Suprapubic skin (tissue), 4 donors: ENCODE data around the gene NEK10. TPM values are rescaled to one million over a fixed set of nuclear protein-coding genes. Genes with fewer than 3 reads are reported as not detected.
"Not testable (repeated sequence)": the region's sequence is repeated elsewhere in the genome, so short reads cannot be mapped to it uniquely, and the experiment has no call there.

Experiments used
- DNase-seq, 2 donors: peaks; one replicate each; pipeline ENCODE4 v3.0.0-alpha.2; 2019; ENCODE audit warnings: low spot score in 2 of 2
- H3K27ac ChIP-seq: fragments of 200-600 bp; sonication (generic); one replicate; pipeline ENCODE4 v1.5.1; 2019
- H3K27me3 ChIP-seq: fragments of 200-600 bp; sonication (generic); one replicate; pipeline ENCODE4 v1.5.1; 2019
- H3K36me3 ChIP-seq: fragments of 200-600 bp; sonication (generic); one replicate; pipeline ENCODE4 v1.5.1; 2019
- H3K4me1 ChIP-seq: fragments of 200-600 bp; sonication (generic); one replicate; pipeline ENCODE4 v1.5.1; 2019
- H3K4me3 ChIP-seq: fragments of 200-600 bp; sonication (generic); one replicate; pipeline ENCODE4 v1.5.1; 2019; ENCODE audit warnings: mild to moderate bottlenecking
- H3K9me3 ChIP-seq: fragments of 200-600 bp; sonication (generic); one replicate; pipeline ENCODE4 v1.5.1; 2019
- CTCF ChIP-seq, 2 donors: fragments of 200-600 bp in 1 of 2; fragments of 450-650 bp in 1 of 2; sonication (generic) in 1 of 2; IDR thresholded peaks; one replicate each; pipeline ENCODE4 v1.5.1; 2016 to 2019; ENCODE audit warnings: antibody characterized with exemption in 2 of 2, mild to moderate bottlenecking in 1 of 2, moderate library complexity in 1 of 2
- EP300 ChIP-seq: sonication (generic); formaldehyde crosslinking; IDR thresholded peaks from one replicate; pipeline ENCODE4 v1.6.1; 2017; ENCODE audit warnings: antibody characterized with exemption
- POLR2A ChIP-seq, 2 donors: fragments of 450-650 bp; IDR thresholded peaks; one replicate each; pipeline ENCODE4 v1.6.1; 2017; ENCODE audit warnings: antibody characterized with exemption in 2 of 2, mild to moderate bottlenecking in 2 of 2, moderate library complexity in 2 of 2
- POLR2AphosphoS5 ChIP-seq, 3 donors: sonication (generic); formaldehyde crosslinking; IDR thresholded peaks; one replicate each; pipeline ENCODE4 v1.6.1; 2017; ENCODE audit warnings: antibody characterized with exemption in 3 of 3
- WGBS: methylation state at CpG from one replicate; pipeline ENCODE4 v1.1.5; 2018; 5-methylcytosine and 5-hydroxymethylcytosine counted together
- total RNA-seq, 4 donors: library from RNA; depleted of rRNA; stranded (reverse); fragments of >200 nt; gene quantifications; one replicate each; pipeline ENCODE4 v1.1.0, GENCODE V29; 2016

The NEK10 gene
- 1 to 10 TPM in 3 of 4 donors, not detected in 1; 2.4 to 3.4 (median 3.0) TPM for total RNA-seq

GRCh38 chr3:27368831-27369607, at the start of gene NEK10:
Gene NEK10, minus strand, starts transcription at chr3:27369383. Its CDS starts 16,501 bp downstream, at chr3:27352882.
- H3K27ac ChIP-seq = no peak within 1 kb of the TSS

GRCh38 chr3:27415202-27415601, 46.0 kb upstream of the NEK10 start:
- DNase-seq = no peak
- Histone ChIP-seq H3K27me3 (no peaks in the 10 kb centered on the region), H3K4me1 (no peaks in the 10 kb centered on the region), H3K27ac (no peak overlapping the region), H3K9me3 (no peaks in the 10 kb centered on the region), H3K4me3 (no peak overlapping the region), H3K36me3 (peaks cover 43% of the 10 kb centered on the region)
- 76% methylated on average over 1 of the region's 1 CpG for WGBS
- no peak for TF ChIP-seq CTCF (IDR thresholded peaks at IDR 0.05)
- no peak for TF ChIP-seq POLR2A (IDR thresholded peaks at IDR 0.05)
- TF ChIP-seq POLR2AphosphoS5 (IDR thresholded peaks at IDR 0.05) = no peak
- no peak for TF ChIP-seq EP300

More at GRCh38 chr3:27368831-27369607, at the start of gene NEK10:
- Histone ChIP-seq H3K4me1 (peaks cover 15% of the 10 kb centered on the region), H3K27me3 (no peaks in the 10 kb centered on the region), H3K9me3 (no peaks in the 10 kb centered on the region), H3K36me3 (no peaks in the 10 kb centered on the region), H3K4me3 (peak within 1 kb of the TSS; percentile 69)
- TF ChIP-seq POLR2AphosphoS5 (IDR thresholded peaks at IDR 0.05) (peak in 1 of 3 donors; percentile 40), CTCF (IDR thresholded peaks at IDR 0.05) (no peak)
- WGBS = 8% methylated on average over 39 of the region's 48 CpGs
- peak; percentile 87 to 91 for DNase-seq

GRCh38 chr3:27392950-27393679, 23.9 kb upstream of the NEK10 start:
- no peak for TF ChIP-seq POLR2A (IDR thresholded peaks at IDR 0.05)
- no peak for TF ChIP-seq CTCF (IDR thresholded peaks at IDR 0.05)
- peaks cover 30% of the 10 kb centered on the region for H3K36me3 ChIP-seq
- H3K4me3 ChIP-seq = no peak overlapping the region
- no peak overlapping the region for H3K27ac ChIP-seq
- H3K9me3 ChIP-seq = no peaks in the 10 kb centered on the region
- WGBS = 56% methylated on average over 3 of the region's 3 CpGs
- no peaks in the 10 kb centered on the region for H3K4me1 ChIP-seq
- DNase-seq = no peak
- H3K27me3 ChIP-seq = no peaks in the 10 kb centered on the region

- WGBS = 93% methylated on average over 10 of the region's 10 CpGs
- H3K27me3 ChIP-seq, H3K4me1 ChIP-seq, DNase-seq, H3K27ac ChIP-seq, H3K4me3 ChIP-seq, H3K9me3 ChIP-seq: not testable (repeated sequence)
- peaks cover 30% of the 10 kb centered on the region for H3K36me3 ChIP-seq
Observed at GRCh38 chr3:27392414-27392813, 23.2 kb upstream of the NEK10 start.

- no peak overlapping the region for H3K27ac ChIP-seq
- no peaks in the 10 kb centered on the region for H3K27me3 ChIP-seq
- no peaks in the 10 kb centered on the region for H3K9me3 ChIP-seq
- H3K36me3 ChIP-seq = peaks cover 26% of the 10 kb centered on the region
- no peaks in the 10 kb centered on the region for H3K4me1 ChIP-seq
- TF ChIP-seq POLR2A (IDR thresholded peaks at IDR 0.05) (no peak), EP300 (no peak), CTCF (IDR thresholded peaks at IDR 0.05) (no peak), POLR2AphosphoS5 (IDR thresholded peaks at IDR 0.05) (no peak)
- H3K4me3 ChIP-seq = no peak overlapping the region
- no peak for DNase-seq
- WGBS = 93% methylated on average over 1 of the region's 1 CpG
Observed at GRCh38 chr3:27391796-27392195, 22.6 kb upstream of the NEK10 start.
